ENCODE data around the gene MAPK13.

Gene MAPK13

GRCh38 chr6:36160147-36160760, 29.9 kb downstream of the MAPK13 start:
- no peak for DNase-seq

GRCh38 chr6:36169023-36170007, 39.0 kb downstream of the MAPK13 start:
- DNase-seq: no peak

GRCh38 chr6:36170704-36171103, 40.4 kb downstream of the MAPK13 start:
- DNase-seq: no peak

GRCh38 chr6:36171573-36171972, 41.3 kb downstream of the MAPK13 start:
- no peak for DNase-seq

- DNase-seq: no peak
Observed at GRCh38 chr6:36177166-36177565, 46.9 kb downstream of the MAPK13 start.

GRCh38 chr6:36178544-36178943, 48.2 kb downstream of the MAPK13 start:
- DNase-seq: no peak

GRCh38 chr6:36180126-36180525, 49.8 kb downstream of the MAPK13 start:
- DNase-seq: no peak

GRCh38 chr6:36184311-36184710, 54.0 kb downstream of the MAPK13 start:
- no peak for DNase-seq

GRCh38 chr6:36186199-36186598, 55.9 kb downstream of the MAPK13 start:
- no peak for DNase-seq

GRCh38 chr6:36187446-36187845, 57.1 kb downstream of the MAPK13 start:
- no peak for DNase-seq

Measured in T1000 (cell line).